ENCODE data around the gene DYNC2H1. TPM values are rescaled to one million over a fixed set of nuclear protein-coding genes. Genes with fewer than 3 reads are reported as not detected.
A peak's percentile ranks its signal among the peaks of the same experiment; 100 is the strongest.

The DYNC2H1 gene
- total RNA-seq, 1 experiment from 2014 or later: 44.0 TPM

DNA sequence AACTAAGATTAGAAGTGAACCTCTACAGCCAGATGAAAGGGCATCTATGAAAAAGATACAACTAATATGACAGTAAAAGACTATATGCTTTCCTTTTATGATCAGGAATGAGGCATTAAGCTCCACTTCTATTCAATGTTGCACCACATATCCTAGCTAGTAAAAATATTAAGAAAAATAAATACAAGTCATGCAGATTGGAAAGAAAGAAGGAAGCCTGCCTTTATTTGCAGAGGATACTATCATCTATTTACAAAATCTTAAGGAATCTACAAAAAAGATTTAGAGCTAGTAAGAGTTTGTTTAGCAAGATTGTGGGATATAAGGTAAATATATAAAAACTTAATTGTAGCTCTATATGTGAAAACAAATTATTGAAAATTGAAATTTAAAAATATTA lies 308.8 kb downstream of the DYNC2H1 start:
- CTCF ChIA-PET: no interaction called here
- Histone ChIP-seq H3K36me3 (ENCODE audit: insufficient read depth, low read length, poor library complexity, severe bottlenecking) (no peaks in the 10 kb centered on the region), H3K4me3 (ENCODE audit: low read depth, low read length, poor library complexity, severe bottlenecking) (no peak overlapping the region), H3K4me1 (ENCODE audit: insufficient read depth, low read length, poor library complexity, severe bottlenecking) (no peaks in the 10 kb centered on the region), H3K27me3 (replicated peaks; ENCODE audit: insufficient read depth, low read depth, low read length, poor library complexity) (no peaks in the 10 kb centered on the region), H3K9me3 (ENCODE audit: low read depth, low read length, poor library complexity, severe bottlenecking) (no peaks in the 10 kb centered on the region), H3K27ac (ENCODE audit: low read depth, low read length, poor library complexity, severe bottlenecking) (no peak overlapping the region)
- intact Hi-C loops (cut with micrococcal nuclease; ENCODE audit: unreplicated experiment): no loop called here
- no peak for DNase-seq (ENCODE audit: low spot score)
- TF ChIP-seq, protein P1, sequence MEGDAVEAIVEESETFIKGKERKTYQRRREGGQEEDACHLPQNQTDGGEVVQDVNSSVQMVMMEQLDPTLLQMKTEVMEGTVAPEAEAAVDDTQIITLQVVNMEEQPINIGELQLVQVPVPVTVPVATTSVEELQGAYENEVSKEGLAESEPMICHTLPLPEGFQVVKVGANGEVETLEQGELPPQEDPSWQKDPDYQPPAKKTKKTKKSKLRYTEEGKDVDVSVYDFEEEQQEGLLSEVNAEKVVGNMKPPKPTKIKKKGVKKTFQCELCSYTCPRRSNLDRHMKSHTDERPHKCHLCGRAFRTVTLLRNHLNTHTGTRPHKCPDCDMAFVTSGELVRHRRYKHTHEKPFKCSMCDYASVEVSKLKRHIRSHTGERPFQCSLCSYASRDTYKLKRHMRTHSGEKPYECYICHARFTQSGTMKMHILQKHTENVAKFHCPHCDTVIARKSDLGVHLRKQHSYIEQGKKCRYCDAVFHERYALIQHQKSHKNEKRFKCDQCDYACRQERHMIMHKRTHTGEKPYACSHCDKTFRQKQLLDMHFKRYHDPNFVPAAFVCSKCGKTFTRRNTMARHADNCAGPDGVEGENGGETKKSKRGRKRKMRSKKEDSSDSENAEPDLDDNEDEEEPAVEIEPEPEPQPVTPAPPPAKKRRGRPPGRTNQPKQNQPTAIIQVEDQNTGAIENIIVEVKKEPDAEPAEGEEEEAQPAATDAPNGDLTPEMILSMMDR (conservative IDR thresholded peaks at IDR 0.05; ENCODE audit: low read depth, low read length): no peak
- no peak for TF ChIP-seq EZH2 (IDR thresholded peaks at IDR 0.05; ENCODE audit: borderline replicate concordance, low read depth, low read length, poor library complexity, severe bottlenecking)
- BruUV-seq (replicated peaks): no TSS peak
- POLR2A ChIA-PET (ENCODE audit: low non-redundant PET): interaction anchor here (0.6 kb wide), 1 partner anchor 161 kb away, joined by 6 read pairs; no protein-coding TSS in a partner anchor

DNA sequence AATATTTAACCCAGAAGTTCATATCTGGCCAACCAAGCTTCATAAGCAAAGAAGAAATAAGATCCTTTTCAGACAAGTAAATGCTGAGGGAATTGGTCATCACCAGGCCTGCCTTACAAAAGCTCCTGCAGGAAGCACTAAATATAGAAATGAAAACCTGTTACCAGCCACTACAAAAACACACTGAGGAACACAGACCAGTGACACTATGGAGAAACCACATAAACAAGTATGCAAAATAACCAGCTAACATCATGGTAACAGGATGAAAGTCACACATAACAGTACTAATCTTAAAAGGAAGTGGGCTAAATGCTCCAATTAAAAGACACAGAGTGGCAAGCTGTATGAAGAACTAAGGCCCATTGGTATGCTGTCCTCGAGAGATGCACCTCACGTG lies 311.4 kb downstream of the DYNC2H1 start:
- TF ChIP-seq, protein P1 (conservative IDR thresholded peaks at IDR 0.05; ENCODE audit: low read depth, low read length): no peak
- no peak for TF ChIP-seq EZH2 (IDR thresholded peaks at IDR 0.05; ENCODE audit: borderline replicate concordance, low read depth, low read length, poor library complexity, severe bottlenecking)
- intact Hi-C loops (cut with micrococcal nuclease; ENCODE audit: unreplicated experiment): no loop called here
- no peak for DNase-seq (ENCODE audit: low spot score)
- H3K36me3 ChIP-seq (ENCODE audit: insufficient read depth, low read length, poor library complexity, severe bottlenecking): no peaks in the 10 kb centered on the region
- no peak overlapping the region for H3K27ac ChIP-seq (ENCODE audit: low read depth, low read length, poor library complexity, severe bottlenecking)
- CTCF ChIA-PET: no interaction called here
- H3K4me1 ChIP-seq (ENCODE audit: insufficient read depth, low read length, poor library complexity, severe bottlenecking): no peaks in the 10 kb centered on the region
- BruUV-seq (replicated peaks): no TSS peak
- POLR2A ChIA-PET (ENCODE audit: low non-redundant PET): no interaction called here
- no peak overlapping the region for H3K4me3 ChIP-seq (ENCODE audit: low read depth, low read length, poor library complexity, severe bottlenecking)
- H3K9me3 ChIP-seq (ENCODE audit: low read depth, low read length, poor library complexity, severe bottlenecking): no peaks in the 10 kb centered on the region
- no peaks in the 10 kb centered on the region for H3K27me3 ChIP-seq (replicated peaks; ENCODE audit: insufficient read depth, low read depth, low read length, poor library complexity)

DNA sequence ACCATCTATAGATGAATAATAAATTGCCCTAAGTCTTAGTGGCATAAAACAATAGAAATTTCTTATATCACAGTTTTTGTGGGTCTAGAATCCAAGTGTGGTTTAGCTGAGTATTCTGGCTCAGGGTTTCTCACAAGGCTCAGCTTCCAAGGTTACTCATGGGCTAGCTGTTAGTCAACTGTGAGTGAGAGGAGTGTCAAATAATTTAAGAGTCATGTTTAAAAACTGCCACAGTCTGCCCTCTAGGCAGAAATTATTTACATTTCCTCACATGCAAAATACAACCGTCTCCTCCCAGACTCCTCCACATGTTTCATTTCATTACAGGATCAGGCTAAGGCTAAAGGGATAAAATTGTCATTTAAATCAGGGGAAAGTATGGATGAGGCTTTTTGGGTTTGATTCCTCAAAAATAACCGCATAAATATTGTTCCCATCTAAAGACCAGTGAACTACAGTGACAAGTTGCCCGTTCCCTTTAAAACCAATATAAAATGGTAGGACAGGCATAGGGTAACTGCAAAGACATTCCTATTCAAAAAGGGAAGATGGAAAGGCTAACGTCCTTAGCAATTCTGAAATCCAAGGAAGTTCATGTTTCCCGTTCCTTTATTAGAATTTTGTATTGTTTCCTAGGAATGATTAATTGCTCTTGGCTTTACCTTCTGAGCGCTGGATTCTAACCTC lies 324.3 kb downstream of the DYNC2H1 start:
- no TSS peak for BruUV-seq (replicated peaks)
- Histone ChIP-seq H3K9me3 (ENCODE audit: low read depth, low read length, poor library complexity, severe bottlenecking) (no peaks in the 10 kb centered on the region), H3K36me3 (ENCODE audit: insufficient read depth, low read length, poor library complexity, severe bottlenecking) (no peaks in the 10 kb centered on the region), H3K4me1 (ENCODE audit: insufficient read depth, low read length, poor library complexity, severe bottlenecking) (peaks cover 6% of the 10 kb centered on the region), H3K27ac (ENCODE audit: low read depth, low read length, poor library complexity, severe bottlenecking) (no peak overlapping the region), H3K27me3 (replicated peaks; ENCODE audit: insufficient read depth, low read depth, low read length, poor library complexity) (no peaks in the 10 kb centered on the region), H3K4me3 (ENCODE audit: low read depth, low read length, poor library complexity, severe bottlenecking) (no peak overlapping the region)
- ChIA-PET CTCF (no interaction called here), POLR2A (ENCODE audit: low non-redundant PET) (no interaction called here)
- TF ChIP-seq, protein P1 (conservative IDR thresholded peaks at IDR 0.05; ENCODE audit: low read depth, low read length): no peak
- no peak for TF ChIP-seq EZH2 (IDR thresholded peaks at IDR 0.05; ENCODE audit: borderline replicate concordance, low read depth, low read length, poor library complexity, severe bottlenecking)
- intact Hi-C loops (cut with micrococcal nuclease; ENCODE audit: unreplicated experiment): no loop called here
- peak; percentile 2 for DNase-seq (ENCODE audit: low spot score)

Data from A673 (cell line).